Stimulated activated CD8-positive, alpha-beta memory T cell treated with anti-CD3 and anti-CD28 coated beads, Interleukin-4, amount 100 ng/mL, for 24 hours (primary cell): Measurements from ENCODE around the gene LAMTOR3.

ENCODE experiments used
- DNase-seq: peaks from one replicate; pipeline ENCODE4 v3.0.0-alpha.2; 2020; ENCODE audit warnings: low read depth

The LAMTOR3 gene

GRCh38 chr4:99861120-99861905 lies 32.9 kb downstream of the LAMTOR3 start:
- DNase-seq = no peak

GRCh38 chr4:99860521-99860920 lies 33.7 kb downstream of the LAMTOR3 start:
- DNase-seq = no peak

- no peak for DNase-seq
These were observed 34.6 kb downstream of the LAMTOR3 start for GRCh38 chr4:99859618-99860017.

- DNase-seq = no peak
These were observed 36.9 kb downstream of the LAMTOR3 start for GRCh38 chr4:99857307-99857706.

GRCh38 chr4:99856166-99856565 lies 38.1 kb downstream of the LAMTOR3 start:
- DNase-seq = no peak

GRCh38 chr4:99855678-99856077 lies 38.5 kb downstream of the LAMTOR3 start:
- no peak for DNase-seq

- no peak for DNase-seq
These were observed 40.2 kb downstream of the LAMTOR3 start for GRCh38 chr4:99853999-99854398.

GRCh38 chr4:99853190-99853589 lies 41.0 kb downstream of the LAMTOR3 start:
- DNase-seq = no peak

GRCh38 chr4:99852199-99852749 lies 42.0 kb downstream of the LAMTOR3 start:
- no peak for DNase-seq

GRCh38 chr4:99848591-99849001 lies 45.6 kb downstream of the LAMTOR3 start:
- DNase-seq = no peak

GRCh38 chr4:99847362-99847976 lies 46.8 kb downstream of the LAMTOR3 start:
- DNase-seq = no peak

GRCh38 chr4:99846891-99847290 lies 47.3 kb downstream of the LAMTOR3 start:
- no peak for DNase-seq

- no peak for DNase-seq
These were observed 48.3 kb downstream of the LAMTOR3 start for GRCh38 chr4:99845708-99846469.

GRCh38 chr4:99845179-99845578 lies 49.0 kb downstream of the LAMTOR3 start:
- DNase-seq = no peak

GRCh38 chr4:99844048-99844447 lies 50.2 kb downstream of the LAMTOR3 start:
- DNase-seq = no peak

- no peak for DNase-seq
These were observed 50.8 kb downstream of the LAMTOR3 start for GRCh38 chr4:99843413-99843812.

GRCh38 chr4:99841129-99841528 lies 53.1 kb downstream of the LAMTOR3 start:
- no peak for DNase-seq

- DNase-seq = no peak
These were observed 55.3 kb downstream of the LAMTOR3 start for GRCh38 chr4:99838927-99839326.

GRCh38 chr4:99835942-99836341 lies 58.3 kb downstream of the LAMTOR3 start:
- DNase-seq = no peak

- no peak for DNase-seq
These were observed 59.7 kb downstream of the LAMTOR3 start for GRCh38 chr4:99834569-99834968.

GRCh38 chr4:99833756-99834155 lies 60.5 kb downstream of the LAMTOR3 start:
- DNase-seq = no peak

- no peak for DNase-seq
These were observed 61.5 kb downstream of the LAMTOR3 start for GRCh38 chr4:99832758-99833157.

- no peak for DNase-seq
These were observed 61.9 kb downstream of the LAMTOR3 start for GRCh38 chr4:99832321-99832720.
